ENCODE results near the gene PLEKHM3.

Gene PLEKHM3

GRCh38 chr2:207876842-207877535 lies 148.3 kb downstream of the PLEKHM3 start:
- no peak for DNase-seq
- in situ Hi-C loops (cut with MboI; ENCODE audit: low pct_unique_long_range_greater_than_20kb, low sequenced_read_pairs): no loop called here

DNA sequence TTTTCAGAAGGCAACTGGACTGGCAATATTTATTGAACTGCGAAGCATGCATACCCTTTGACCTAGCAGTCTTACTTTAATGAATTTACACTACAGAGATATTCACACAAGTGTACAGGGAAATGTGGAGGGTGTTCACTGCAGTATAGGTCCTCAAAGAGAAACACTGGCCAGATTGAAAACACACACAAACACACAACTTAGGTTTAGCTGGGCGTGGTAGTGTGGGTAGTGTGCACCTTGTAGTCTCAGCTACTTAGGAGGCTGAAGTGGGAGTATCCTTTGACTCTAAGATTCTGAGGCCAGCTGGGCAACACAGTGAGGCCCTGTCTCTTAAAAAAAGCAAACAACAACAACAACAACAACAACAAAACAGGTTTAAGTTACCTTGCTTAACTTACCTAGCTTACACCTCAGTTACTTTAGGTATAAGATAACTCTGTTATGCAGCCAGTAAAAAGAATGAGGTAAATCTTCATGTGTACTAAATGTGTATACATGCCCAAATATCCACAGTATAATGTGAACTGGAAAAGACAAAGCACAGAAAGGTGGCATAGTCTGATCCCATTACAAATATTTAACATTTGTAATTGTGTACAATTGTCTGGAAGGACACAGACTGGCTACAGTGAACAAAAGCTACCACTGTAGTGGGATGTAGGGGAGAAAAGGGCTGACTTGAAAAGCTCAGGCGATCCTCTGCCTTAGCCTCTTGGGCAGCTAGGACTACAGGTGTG lies 149.7 kb downstream of the PLEKHM3 start:
- no peak for DNase-seq
- in situ Hi-C loops (cut with MboI; ENCODE audit: low pct_unique_long_range_greater_than_20kb, low sequenced_read_pairs): no loop called here

GRCh38 chr2:207873794-207874193 lies 151.5 kb downstream of the PLEKHM3 start:
- DNase-seq: no peak
- in situ Hi-C loops (cut with MboI; ENCODE audit: low pct_unique_long_range_greater_than_20kb, low sequenced_read_pairs): no loop called here

DNA sequence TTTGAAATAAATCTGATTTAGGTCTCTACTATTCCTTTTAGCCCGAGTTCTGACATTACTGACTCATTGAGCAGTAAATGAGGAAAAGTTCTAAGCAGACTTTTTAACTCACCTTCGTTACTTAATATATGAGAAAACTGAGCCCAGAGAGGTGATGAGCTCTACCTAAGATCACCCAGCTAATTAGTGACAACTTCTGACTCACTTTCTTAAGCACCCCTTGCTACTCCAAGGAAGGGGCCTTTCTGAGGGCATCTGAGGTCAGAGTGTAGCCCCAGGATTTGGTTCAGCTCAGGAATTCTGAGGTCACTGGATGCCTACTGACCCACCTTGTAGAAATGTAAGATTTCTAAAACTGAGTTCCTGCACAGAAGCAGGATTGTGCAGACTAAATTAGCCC lies 153.4 kb downstream of the PLEKHM3 start:
- no peak for DNase-seq
- in situ Hi-C loops (cut with MboI; ENCODE audit: low pct_unique_long_range_greater_than_20kb, low sequenced_read_pairs): no loop called here

GRCh38 chr2:207871506-207871905 lies 153.8 kb downstream of the PLEKHM3 start:
- in situ Hi-C loops (cut with MboI; ENCODE audit: low pct_unique_long_range_greater_than_20kb, low sequenced_read_pairs): no loop called here
- DNase-seq: no peak

DNA sequence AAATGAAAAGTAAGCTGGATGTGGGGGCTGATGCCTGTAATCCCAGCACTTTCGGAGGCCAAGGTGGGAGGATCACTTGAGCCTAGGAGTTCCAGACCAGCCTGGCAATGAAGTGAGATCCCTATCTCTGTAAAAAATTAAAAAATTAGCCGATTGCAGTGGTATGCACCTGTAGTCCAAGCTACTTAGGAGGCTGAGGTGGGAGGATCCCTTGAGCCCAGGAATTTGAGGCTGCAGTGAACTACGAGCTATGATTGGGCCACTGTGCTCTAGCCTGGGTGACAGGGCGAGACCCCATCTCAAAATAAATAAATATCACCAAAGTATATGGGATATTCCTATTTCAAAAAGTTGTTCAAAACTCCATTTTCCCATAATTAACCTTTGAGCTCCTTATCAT lies 154.5 kb downstream of the PLEKHM3 start:
- DNase-seq: no peak
- in situ Hi-C loops (cut with MboI; ENCODE audit: low pct_unique_long_range_greater_than_20kb, low sequenced_read_pairs): no loop called here

DNA sequence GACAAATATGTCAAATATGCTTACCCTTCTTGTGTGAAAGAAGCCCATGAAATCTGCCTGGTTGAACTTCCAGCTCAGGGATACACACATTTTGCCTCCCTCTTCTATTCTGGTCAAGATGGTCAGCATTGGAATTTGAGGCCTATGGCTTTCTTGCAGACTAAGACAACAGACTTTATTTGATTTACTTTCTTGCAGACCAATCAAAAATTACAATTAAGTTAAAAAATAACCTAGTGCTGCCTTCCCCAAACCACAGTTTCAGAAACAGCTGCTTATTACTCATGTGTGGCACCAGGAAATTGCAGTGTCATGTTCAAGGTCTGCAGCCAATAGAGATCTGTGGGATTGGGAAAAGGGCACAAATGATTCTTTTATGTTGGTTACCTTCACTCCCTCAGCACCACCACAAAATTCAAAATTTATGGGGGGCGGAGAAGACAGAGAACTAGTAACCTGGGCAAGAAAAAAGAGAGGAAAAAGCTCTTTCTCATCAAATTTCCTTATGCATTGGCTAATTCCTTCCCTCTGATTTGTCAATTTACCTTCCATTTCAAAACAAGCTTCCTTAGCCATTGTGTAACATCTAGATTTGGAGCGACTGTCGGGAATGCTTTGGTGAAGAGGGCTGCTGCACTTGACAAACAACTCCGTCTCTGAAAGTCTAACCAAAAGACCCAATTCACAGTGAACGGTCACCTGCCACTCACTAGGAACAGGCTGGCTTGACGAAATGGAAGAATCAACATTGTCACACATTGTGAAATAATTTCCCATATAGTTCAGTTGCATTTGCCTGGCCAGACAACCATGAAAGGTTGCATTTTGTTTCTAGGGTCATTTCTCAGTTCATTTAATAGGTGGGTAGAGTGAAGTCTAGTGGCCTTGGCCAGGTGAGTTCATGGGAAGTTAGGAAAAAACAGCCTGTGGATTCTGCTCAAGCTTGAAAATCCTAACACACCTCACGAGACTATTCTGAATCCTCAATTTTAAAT lies 155.2 kb downstream of the PLEKHM3 start:
- no peak for DNase-seq
- in situ Hi-C loops (cut with MboI; ENCODE audit: low pct_unique_long_range_greater_than_20kb, low sequenced_read_pairs): no loop called here

DNA sequence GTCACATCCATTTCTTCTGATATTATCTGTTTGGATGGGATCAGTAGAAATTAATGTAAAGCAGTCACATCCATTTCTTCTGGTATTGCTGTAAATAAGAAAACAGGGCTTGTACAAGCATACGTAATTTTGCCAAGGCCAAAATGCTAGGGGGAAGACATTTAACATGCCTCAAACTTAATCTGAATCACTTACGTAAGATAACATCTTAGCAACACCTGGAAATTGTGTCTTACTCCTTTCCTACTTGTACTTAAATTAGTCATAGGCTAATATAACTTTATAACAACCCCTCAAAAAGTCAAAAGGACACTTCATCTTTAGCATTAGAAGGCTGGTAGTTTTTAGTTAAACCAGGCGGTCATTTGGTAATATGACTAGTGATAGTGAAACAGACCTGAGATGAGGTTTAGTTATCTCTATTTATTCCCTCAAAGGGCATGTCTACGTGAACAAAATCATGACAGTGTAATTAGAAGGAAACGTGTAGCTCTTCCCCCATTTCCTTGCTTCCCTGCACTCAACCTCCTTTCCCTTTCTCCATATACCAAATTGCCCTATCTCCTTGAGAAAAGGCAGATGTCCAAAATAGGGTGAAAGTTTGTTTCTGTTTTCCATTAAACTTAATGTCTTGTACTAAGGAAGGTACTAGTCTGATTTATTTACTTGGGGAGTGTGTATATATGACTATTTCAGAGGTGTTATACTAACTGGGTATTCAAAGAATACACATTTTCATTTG lies 156.3 kb downstream of the PLEKHM3 start:
- in situ Hi-C loops (cut with MboI; ENCODE audit: low pct_unique_long_range_greater_than_20kb, low sequenced_read_pairs): no loop called here
- no peak for DNase-seq

- in situ Hi-C loops (cut with MboI; ENCODE audit: low pct_unique_long_range_greater_than_20kb, low sequenced_read_pairs): no loop called here
- no peak for DNase-seq
These were observed 157.4 kb downstream of the PLEKHM3 start for GRCh38 chr2:207867905-207868304.

- in situ Hi-C loops (cut with MboI; ENCODE audit: low pct_unique_long_range_greater_than_20kb, low sequenced_read_pairs): no loop called here
- DNase-seq: no peak
These were observed 158.3 kb downstream of the PLEKHM3 start for GRCh38 chr2:207867056-207867455.

DNA sequence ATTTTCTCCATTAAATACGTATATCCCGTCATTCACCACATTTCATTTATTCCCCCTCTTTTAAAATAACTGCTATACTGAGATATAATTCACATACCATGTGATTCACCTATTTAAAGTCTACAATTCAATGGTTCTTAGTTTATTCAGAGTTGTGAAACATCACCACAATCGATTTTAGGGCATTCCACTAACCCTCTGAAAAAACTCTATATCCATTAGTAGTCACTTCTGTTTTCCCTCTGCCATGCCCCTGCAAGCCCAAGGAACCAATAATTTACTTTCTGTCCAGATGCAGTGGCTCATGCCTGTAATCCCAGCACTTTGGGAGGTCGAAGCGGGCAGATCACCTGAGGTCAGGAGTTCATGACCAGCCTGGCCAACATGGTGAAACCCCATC lies 160.1 kb downstream of the PLEKHM3 start:
- no peak for DNase-seq
- in situ Hi-C loops (cut with MboI; ENCODE audit: low pct_unique_long_range_greater_than_20kb, low sequenced_read_pairs): no loop called here

DNA sequence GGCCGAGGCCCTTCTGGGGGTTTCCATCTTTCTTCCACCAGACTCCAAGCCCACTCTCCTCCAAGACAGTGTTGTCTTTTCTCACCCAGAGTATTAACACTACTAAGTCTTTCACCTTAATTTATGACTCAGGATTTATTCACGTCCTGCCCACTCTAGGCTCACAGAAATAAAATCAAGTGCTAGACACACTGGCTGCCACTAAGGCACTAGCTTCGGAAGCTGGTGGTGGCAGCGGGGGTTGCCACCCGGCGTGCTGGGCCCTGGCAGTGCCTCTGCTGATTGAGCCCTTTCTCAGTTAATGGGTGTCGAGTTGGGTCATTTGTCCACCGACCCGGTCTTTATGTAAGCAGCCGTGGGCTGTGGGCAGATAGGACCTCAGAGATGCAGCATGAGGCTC lies 162.0 kb downstream of the PLEKHM3 start:
- in situ Hi-C loops (cut with MboI; ENCODE audit: low pct_unique_long_range_greater_than_20kb, low sequenced_read_pairs): no loop called here

GRCh38 chr2:207861789-207862188 lies 163.5 kb downstream of the PLEKHM3 start:
- in situ Hi-C loops (cut with MboI; ENCODE audit: low pct_unique_long_range_greater_than_20kb, low sequenced_read_pairs): no loop called here
- DNase-seq: no peak

More for the DNA sequence above, 162.0 kb downstream of the PLEKHM3 start:
- no peak for DNase-seq

DNA sequence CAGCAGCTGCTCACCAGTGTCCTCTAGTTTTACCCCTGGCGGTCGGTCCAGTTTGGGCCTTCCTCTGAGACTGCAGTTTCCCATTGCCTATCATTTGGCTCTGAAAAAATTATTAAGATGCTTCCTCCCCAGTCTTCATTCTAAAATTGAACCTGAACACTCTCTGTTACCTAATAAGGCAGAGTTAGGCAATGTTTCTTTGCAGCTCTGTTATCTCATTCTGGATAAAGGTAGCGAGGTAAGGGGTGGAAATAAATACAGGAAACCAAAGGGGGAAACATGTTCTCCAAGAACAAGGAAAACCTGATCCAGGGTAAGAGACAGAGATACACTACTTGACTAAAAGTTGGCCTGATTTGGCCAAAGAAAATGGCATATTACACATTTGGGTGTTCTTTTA lies 164.6 kb downstream of the PLEKHM3 start:
- no peak for DNase-seq
- in situ Hi-C loops (cut with MboI; ENCODE audit: low pct_unique_long_range_greater_than_20kb, low sequenced_read_pairs): no loop called here

GRCh38 chr2:207855591-207855990 lies 169.7 kb downstream of the PLEKHM3 start:
- in situ Hi-C loops (cut with MboI; ENCODE audit: low pct_unique_long_range_greater_than_20kb, low sequenced_read_pairs): no loop called here
- no peak for DNase-seq

- in situ Hi-C loops (cut with MboI; ENCODE audit: low pct_unique_long_range_greater_than_20kb, low sequenced_read_pairs): no loop called here
- no peak for DNase-seq
These were observed 170.6 kb downstream of the PLEKHM3 start for GRCh38 chr2:207854484-207855440.

DNA sequence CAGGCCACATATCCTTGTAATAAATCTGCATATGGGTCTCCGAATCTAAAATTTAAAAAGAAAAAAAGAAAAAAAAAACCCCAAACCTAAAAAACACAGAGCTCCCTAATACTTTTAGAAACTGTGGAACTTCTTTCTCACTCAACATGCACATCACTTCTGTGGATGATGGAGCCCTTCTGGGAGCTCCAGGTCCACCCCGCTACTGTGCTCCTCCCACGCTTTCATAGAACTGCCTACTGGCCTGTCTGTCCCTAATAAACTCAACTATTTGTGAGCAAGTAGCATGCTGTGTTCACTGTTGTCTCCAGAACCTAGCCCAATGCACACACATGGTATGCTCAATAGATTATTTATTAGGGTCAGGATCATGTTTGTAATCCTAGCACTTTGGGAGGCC lies 172.5 kb downstream of the PLEKHM3 start:
- in situ Hi-C loops (cut with MboI; ENCODE audit: low pct_unique_long_range_greater_than_20kb, low sequenced_read_pairs): no loop called here
- no peak for DNase-seq

GRCh38 chr2:207849443-207849842 lies 175.9 kb downstream of the PLEKHM3 start:
- no peak for DNase-seq
- in situ Hi-C loops (cut with MboI; ENCODE audit: low pct_unique_long_range_greater_than_20kb, low sequenced_read_pairs): no loop called here

All from KBM-7 (cell line).